CD4-positive, alpha-beta T cell treated with Interleukin-15 for 1 hour (primary cell): Measurements from ENCODE around the gene CPTP.
"Not testable (repeated sequence)": the region's sequence is repeated elsewhere in the genome, so short reads cannot be mapped to it uniquely, and the experiment has no call there.

Source experiments
- DNase-seq: peaks from one replicate; pipeline ENCODE4 v3.0.0-alpha.2; 2020

Gene CPTP

GRCh38 chr1:1352786-1353388, 28.3 kb downstream of the CPTP start:
- DNase-seq = no peak

- DNase-seq = no peak
Measured at GRCh38 chr1:1353389-1354151, 29.0 kb downstream of the CPTP start.

GRCh38 chr1:1354271-1355247, 30.0 kb downstream of the CPTP start:
- no peak for DNase-seq

- DNase-seq = no peak
Measured at GRCh38 chr1:1355416-1355815, 30.8 kb downstream of the CPTP start.

GRCh38 chr1:1356166-1356795, 31.7 kb downstream of the CPTP start:
- DNase-seq = no peak

- no peak for DNase-seq
Measured at GRCh38 chr1:1356796-1357401, 32.3 kb downstream of the CPTP start.

- DNase-seq = no peak
Measured at GRCh38 chr1:1357871-1358432, 33.4 kb downstream of the CPTP start.

- DNase-seq = no peak
Measured at GRCh38 chr1:1358433-1359271, 34.0 kb downstream of the CPTP start, which contains the start of gene MXRA8. MXRA8 (minus strand) TSS chr1:1358555; CDS start chr1:1358504, 51 bp downstream.

- DNase-seq = no peak
Measured at GRCh38 chr1:1359308-1359663, 34.7 kb downstream of the CPTP start.

- no peak for DNase-seq
Measured at GRCh38 chr1:1359664-1360468, 35.3 kb downstream of the CPTP start.

- DNase-seq = no peak
Measured at GRCh38 chr1:1360506-1361169, 36.0 kb downstream of the CPTP start.

- no peak for DNase-seq
Measured at GRCh38 chr1:1361233-1361981, 36.8 kb downstream of the CPTP start.

- DNase-seq = no peak
Measured at GRCh38 chr1:1361982-1362423, 37.4 kb downstream of the CPTP start.

GRCh38 chr1:1364266-1364665, 39.7 kb downstream of the CPTP start:
- no peak for DNase-seq

GRCh38 chr1:1365875-1366698, 41.5 kb downstream of the CPTP start:
- no peak for DNase-seq

- DNase-seq = no peak
Measured at GRCh38 chr1:1366699-1367066, 42.1 kb downstream of the CPTP start.

- no peak for DNase-seq
Measured at GRCh38 chr1:1367315-1367714, 42.7 kb downstream of the CPTP start.

- not testable (repeated sequence) for DNase-seq
Measured at GRCh38 chr1:1370094-1370493, 45.5 kb downstream of the CPTP start.
